Prostate gland (tissue), 2 donors: ENCODE measurements around the gene CASKIN1.

Experiments used
- CTCF ChIP-seq, 4 experiments: fragments of 200-600 bp in 2 of 4; fragments of 450-650 bp in 2 of 4; sonication (generic) in 2 of 4; IDR thresholded peaks; 1 replicate in 3 of 4; 2 replicates in 1 of 4; pipeline ENCODE4 v1.5.1; 2016 to 2019; ENCODE audit warnings: antibody characterized with exemption in 4 of 4, mild to moderate bottlenecking in 2 of 4, moderate library complexity in 2 of 4
- POLR2A ChIP-seq: fragments of 450-650 bp; IDR thresholded peaks from one replicate; pipeline ENCODE4 v1.6.1; 2016; ENCODE audit warnings: antibody characterized with exemption, mild to moderate bottlenecking

DNA sequence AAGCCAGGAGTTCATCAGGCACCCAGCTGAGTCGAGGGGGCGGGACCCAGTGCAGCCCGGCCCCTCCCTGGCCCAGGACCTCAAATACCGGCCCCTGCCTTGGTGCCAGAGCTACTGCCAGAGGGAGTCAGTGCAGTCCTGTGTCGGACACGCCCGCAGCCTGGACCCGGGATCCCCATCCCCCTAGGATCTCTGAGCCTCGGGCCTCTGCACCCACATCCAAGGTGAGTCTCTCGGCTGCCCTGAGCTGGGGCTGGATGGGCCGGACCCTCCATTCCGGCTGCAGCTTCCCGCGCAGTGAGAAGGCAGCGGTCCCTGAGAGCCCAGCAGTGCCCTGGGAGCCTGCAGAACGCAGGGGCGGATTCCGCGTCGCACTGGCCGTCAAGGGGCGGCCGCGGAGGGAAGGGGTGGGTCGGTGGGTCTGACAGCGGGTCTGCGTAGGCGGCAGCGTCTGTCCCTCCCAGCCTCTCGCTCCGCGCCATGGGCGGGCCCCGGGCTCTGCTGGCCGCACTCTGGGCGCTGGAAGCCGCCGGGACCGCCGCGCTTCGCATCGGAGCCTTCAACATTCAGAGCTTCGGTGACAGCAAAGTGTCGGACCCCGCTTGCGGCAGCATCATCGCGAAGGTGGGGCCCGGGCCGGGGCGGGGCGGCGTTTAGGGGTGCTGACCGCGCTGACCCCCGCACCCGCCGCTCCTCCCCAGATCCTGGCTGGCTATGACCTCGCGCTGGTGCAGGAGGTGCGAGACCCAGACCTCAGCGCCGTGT lies 40.1 kb upstream of the CASKIN1 start, which contains the start of gene DNASE1L2:
- TF ChIP-seq CTCF (IDR thresholded peaks at IDR 0.05) (no peak), POLR2A (no peak)
